IPS-18c (cell line): Measurements from ENCODE around the gene ACTN2.
"Not testable (repeated sequence)": the region's sequence is repeated elsewhere in the genome, so short reads cannot be mapped to it uniquely, and the experiment has no call there.

Experiments used
- H3K4me3 ChIP-seq: 2 replicates; pipeline ENCODE4 v1.7.0; 2013; ENCODE audit warnings: low read depth, mild to moderate bottlenecking, low read length, moderate library complexity; ENCODE audit not compliant: insufficient read depth
- H3K9me3 ChIP-seq: one replicate; pipeline ENCODE4 v1.6.1; 2013; ENCODE audit warnings: mild to moderate bottlenecking, low read length, moderate library complexity; ENCODE audit not compliant: control insufficient read depth, insufficient read depth

Gene ACTN2

GRCh38 chr1:236685917-236686814, at the start of gene ACTN2:
Gene ACTN2 (plus strand): TSS chr1:236686499. CDS start chr1:236686674, 175 bp downstream.
- no peaks in the 10 kb centered on the region for H3K9me3 ChIP-seq
- peak within 1 kb of the TSS; percentile 55 for H3K4me3 ChIP-seq

DNA sequence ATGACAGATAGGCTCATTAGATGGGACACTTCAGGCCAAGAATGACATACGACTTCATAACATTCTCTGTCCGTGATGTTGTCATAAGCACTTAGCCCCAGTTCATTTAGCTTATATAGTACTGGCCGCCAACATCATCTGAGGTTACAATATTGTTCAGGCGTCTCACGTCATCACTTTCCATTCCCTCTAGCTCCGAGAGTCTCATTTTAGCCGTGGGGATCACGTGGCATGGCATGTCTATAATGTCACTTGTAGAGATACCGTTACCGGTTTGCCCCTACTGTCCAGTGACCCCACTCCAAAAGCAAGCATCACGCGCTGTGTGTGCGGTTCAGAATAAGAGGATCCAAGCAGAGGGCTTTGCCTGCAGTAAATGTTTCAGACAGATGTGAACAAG, 47.4 kb upstream of the ACTN2 start:
- H3K4me3 ChIP-seq = no peak overlapping the region
- no peaks in the 10 kb centered on the region for H3K9me3 ChIP-seq

GRCh38 chr1:236639686-236640085, 46.6 kb upstream of the ACTN2 start:
- H3K4me3 ChIP-seq = no peak overlapping the region
- no peaks in the 10 kb centered on the region for H3K9me3 ChIP-seq

- no peak overlapping the region for H3K4me3 ChIP-seq
- H3K9me3 ChIP-seq = no peaks in the 10 kb centered on the region
Measured at GRCh38 chr1:236642763-236643162, 43.5 kb upstream of the ACTN2 start.

- Histone ChIP-seq H3K4me3 (no peak overlapping the region), H3K9me3 (no peaks in the 10 kb centered on the region)
Measured at GRCh38 chr1:236645016-236645680, 41.2 kb upstream of the ACTN2 start.

DNA sequence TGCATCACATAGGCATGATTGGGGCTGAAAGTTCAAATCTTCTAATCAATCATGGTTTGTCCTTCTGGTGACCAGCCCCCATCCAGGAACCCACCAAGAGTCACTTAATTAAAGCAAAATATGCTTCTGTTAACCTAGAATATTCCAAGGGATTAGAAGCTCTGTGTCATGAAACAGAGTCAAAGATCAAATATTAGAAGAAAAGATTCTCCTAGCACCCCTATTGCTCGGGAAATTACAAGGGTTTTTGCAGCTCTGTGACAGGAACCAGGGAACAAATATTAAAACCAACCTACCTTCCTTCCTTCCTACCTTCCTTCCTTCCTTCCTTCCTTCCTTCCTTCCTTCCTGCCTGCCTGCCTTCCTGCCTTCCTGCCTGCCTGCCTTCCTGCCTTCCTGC, 31.8 kb upstream of the ACTN2 start:
- no peak overlapping the region for H3K4me3 ChIP-seq
- H3K9me3 ChIP-seq = no peaks in the 10 kb centered on the region

DNA sequence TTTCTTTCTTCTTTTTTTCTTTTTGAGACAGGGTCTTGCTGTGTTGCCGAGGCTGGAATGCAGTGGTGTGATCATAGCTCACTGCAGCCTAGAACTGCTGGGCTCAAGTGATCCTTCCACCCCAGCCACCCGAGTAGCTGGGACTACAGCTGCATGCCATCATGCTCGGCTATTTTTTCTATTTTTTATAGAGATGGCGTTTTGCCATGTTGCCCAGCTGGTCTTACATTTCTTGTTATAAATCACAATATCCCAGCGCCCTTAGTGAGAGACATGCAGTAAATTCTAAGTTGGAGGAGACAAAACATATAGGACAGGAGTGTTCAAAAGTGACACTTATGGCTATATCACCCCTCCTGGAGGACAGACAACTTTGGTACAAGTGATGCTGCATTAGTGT, 31.3 kb upstream of the ACTN2 start:
- H3K9me3 ChIP-seq = no peaks in the 10 kb centered on the region
- H3K4me3 ChIP-seq = no peak overlapping the region

DNA sequence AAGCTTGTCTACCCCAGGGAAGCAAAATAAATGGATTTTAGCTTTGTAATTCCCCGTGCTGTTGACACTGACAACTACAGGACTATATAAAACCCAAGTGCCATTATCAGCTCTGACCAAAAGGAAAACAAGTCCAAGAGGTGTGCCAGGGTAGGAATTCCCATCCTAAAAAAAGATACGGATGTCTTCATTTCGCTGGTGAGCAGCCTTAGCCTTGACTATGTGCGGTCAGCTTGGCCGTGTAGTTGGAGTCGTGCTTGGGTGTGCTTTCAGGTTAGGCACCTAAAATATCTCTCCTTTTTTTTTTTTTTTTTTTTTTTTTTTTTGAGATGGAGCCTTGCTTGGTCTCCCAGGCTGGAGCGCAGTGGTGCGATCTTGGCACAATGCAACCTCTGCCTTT, 28.9 kb upstream of the ACTN2 start:
- H3K4me3 ChIP-seq = no peak overlapping the region
- no peaks in the 10 kb centered on the region for H3K9me3 ChIP-seq

- H3K9me3 ChIP-seq = no peaks in the 10 kb centered on the region
- no peak overlapping the region for H3K4me3 ChIP-seq
Measured at GRCh38 chr1:236659792-236660587, 26.3 kb upstream of the ACTN2 start.

GRCh38 chr1:236663934-236664333, 22.4 kb upstream of the ACTN2 start:
- H3K9me3 ChIP-seq = no peaks in the 10 kb centered on the region
- H3K4me3 ChIP-seq = no peak overlapping the region

DNA sequence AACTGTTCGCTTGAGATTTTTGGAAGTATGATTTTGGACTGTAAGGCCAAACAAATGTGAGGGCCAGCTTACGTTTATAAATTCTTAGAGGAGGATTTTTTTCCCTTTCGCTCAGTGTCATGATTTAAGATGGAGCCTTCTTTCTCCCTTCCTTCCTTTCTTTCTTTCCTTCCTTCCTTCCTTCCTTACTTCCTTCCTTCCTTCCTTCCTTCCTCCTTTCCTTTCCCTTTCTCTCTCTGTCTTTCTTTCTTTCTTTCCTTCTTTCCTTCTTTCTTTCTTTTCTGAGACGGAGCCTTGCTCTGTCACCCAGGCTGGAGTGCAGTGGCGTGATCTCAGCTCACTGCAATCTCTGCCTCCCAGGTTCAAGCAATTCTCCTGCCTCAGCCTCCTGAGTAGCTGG, 17.4 kb upstream of the ACTN2 start:
- not testable (repeated sequence) for H3K9me3 ChIP-seq, H3K4me3 ChIP-seq

DNA sequence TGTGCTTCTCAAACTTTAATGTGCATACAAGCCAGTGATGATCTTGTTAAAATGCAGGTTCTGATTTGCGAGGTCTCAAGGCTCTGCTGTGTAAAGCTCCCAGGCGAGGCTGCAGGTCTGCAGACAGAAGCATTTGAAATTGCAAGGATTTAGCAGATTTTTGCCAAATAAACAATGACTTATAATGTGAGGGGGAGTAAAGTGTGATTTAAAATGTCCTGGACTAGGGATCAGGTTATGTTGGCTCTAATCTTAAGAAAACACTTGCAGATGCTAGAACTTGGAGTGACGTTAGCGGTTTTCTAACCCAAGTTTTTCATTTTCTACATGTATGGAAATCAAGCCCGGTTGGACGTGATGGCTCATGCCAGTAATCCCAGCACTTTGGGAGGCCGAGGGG, 16.2 kb upstream of the ACTN2 start:
- no peak overlapping the region for H3K4me3 ChIP-seq
- H3K9me3 ChIP-seq = no peaks in the 10 kb centered on the region

GRCh38 chr1:236673289-236673919, 12.9 kb upstream of the ACTN2 start:
- H3K4me3 ChIP-seq = no peak overlapping the region
- no peaks in the 10 kb centered on the region for H3K9me3 ChIP-seq

GRCh38 chr1:236677641-236678235, 8.6 kb upstream of the ACTN2 start:
- H3K9me3 ChIP-seq = no peaks in the 10 kb centered on the region
- no peak overlapping the region for H3K4me3 ChIP-seq

DNA sequence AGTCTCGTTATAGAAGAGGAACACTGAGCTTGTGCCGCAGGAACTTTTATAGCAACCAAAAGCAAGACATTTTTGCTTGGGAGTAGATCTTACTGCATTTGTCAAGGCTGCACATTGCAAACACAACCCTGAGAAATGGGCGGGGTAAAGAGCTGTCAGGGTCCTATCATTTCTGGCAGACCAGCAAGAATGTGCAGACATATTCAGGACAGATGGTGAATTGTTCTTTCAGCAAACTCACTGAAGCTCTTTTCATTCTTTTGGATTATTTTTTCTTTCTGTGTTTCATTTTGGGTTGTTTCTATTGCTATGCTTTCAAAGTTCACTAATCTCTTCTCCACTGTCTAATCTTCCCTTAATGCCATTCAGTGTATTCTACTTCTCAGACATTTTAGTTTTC, 5.1 kb upstream of the ACTN2 start:
- Histone ChIP-seq H3K9me3 (no peaks in the 10 kb centered on the region), H3K4me3 (no peak overlapping the region)

DNA sequence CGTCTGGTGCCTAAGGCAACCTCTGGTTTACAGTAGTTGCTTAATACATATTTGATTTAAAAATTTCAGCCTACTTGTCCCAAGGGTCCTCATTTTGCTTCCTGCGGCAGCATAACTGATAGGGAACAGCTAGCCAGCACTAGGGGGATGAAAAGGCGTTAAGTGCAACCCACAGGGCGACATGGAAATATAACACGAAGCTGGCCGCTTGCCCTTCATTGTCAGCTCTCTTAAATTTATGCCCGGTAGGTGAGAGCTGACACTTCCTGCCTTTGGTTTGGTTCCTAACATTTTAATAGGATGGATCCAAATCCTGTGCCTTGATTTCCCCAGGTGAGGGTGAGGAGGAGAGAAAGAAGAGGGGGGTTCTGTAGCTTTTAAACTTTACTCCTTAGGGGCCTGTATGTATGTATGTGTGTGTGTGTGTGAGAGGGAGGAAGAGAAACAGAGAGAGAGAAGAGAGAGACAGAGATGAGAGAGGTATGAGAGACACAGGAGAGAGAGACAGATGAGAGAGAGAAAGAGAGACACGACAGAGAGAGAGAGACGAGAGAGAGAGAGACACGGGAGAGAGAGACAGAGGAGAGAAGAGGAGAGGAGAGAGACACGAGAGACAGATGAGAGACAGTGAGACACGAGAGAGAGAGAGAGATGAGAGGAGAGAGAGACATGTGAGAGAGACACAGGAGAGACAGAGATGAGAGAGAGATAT, 938 bp upstream of the ACTN2 start:
- H3K9me3 ChIP-seq = no peaks in the 10 kb centered on the region
- no peak overlapping the region for H3K4me3 ChIP-seq
